ENCODE results near the gene ZBTB20.

The ZBTB20 gene

DNA sequence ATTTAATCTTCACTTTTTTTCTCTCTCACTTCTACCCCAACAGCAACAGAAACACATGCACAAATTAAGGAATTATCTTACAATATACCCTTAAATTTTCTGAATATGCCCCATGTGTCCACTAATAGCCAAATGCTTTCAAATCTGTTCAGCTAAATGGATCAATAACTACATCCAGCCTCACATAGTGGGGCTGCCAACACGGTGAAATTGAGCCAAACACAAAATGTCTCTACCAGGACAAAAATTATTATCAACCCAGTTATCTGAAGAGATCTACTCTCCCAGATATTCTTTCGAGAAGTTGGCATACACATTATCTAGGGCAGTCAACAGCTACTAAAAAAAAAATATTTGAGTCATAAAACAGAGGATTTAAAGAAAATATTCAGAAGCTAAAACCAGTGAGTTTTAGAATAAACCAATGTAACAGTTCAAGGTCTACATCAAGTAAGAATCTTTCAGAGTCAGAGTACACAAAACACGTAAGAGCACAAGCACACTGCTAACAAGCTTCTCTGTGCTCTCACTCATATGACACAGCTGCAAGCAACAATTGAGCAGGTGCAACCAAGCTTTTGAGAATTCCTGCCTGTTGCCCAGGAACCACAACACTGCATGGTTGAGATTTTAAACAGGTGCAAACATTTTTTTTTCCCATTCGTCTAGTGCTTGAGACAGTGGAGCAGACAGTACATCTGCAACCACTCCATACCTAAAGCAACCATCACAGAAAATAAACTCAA lies 247.7 kb downstream of the ZBTB20 start:
- no peak for ATAC-seq

GRCh38 chr3:114896978-114897377 lies 250.1 kb downstream of the ZBTB20 start:
- TF ChIP-seq ESRRG (CRISPR knock-in tag; IDR thresholded peaks at IDR 0.05) = no peak
- no peak for TF ChIP-seq ZFP30 (CRISPR knock-in tag; IDR thresholded peaks at IDR 0.05)
- TF ChIP-seq PATZ1 (CRISPR knock-in tag; IDR thresholded peaks at IDR 0.05; ENCODE audit: borderline replicate concordance) = no peak
- TF ChIP-seq SNAI2 (CRISPR knock-in tag; IDR thresholded peaks at IDR 0.05) = no peak
- no peak for ATAC-seq

More for the DNA sequence above, 247.7 kb downstream of the ZBTB20 start:
- TF ChIP-seq TOX (CRISPR knock-in tag; IDR thresholded peaks at IDR 0.05; ENCODE audit: borderline replicate concordance) = no peak
- TF ChIP-seq, protein P1, sequence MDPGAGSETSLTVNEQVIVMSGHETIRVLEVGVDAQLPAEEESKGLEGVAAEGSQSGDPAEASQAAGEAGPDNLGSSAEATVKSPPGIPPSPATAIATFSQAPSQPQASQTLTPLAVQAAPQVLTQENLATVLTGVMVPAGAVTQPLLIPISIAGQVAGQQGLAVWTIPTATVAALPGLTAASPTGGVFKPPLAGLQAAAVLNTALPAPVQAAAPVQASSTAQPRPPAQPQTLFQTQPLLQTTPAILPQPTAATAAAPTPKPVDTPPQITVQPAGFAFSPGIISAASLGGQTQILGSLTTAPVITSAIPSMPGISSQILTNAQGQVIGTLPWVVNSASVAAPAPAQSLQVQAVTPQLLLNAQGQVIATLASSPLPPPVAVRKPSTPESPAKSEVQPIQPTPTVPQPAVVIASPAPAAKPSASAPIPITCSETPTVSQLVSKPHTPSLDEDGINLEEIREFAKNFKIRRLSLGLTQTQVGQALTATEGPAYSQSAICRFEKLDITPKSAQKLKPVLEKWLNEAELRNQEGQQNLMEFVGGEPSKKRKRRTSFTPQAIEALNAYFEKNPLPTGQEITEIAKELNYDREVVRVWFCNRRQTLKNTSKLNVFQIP (CRISPR knock-in tag; IDR thresholded peaks at IDR 0.05; ENCODE audit: borderline replicate concordance, low read depth) = no peak
- no peak for TF ChIP-seq CSRNP3 (CRISPR knock-in tag; IDR thresholded peaks at IDR 0.05)
- TF ChIP-seq BACH2 (CRISPR knock-in tag; IDR thresholded peaks at IDR 0.05; ENCODE audit: borderline replicate concordance) = no peak
- TF ChIP-seq TCF4 (CRISPR knock-in tag; IDR thresholded peaks at IDR 0.05; ENCODE audit: borderline replicate concordance) = no peak
- TF ChIP-seq RARB (CRISPR knock-in tag; IDR thresholded peaks at IDR 0.05) = no peak
- TF ChIP-seq PATZ1 (CRISPR knock-in tag; IDR thresholded peaks at IDR 0.05; ENCODE audit: borderline replicate concordance) = no peak
- TF ChIP-seq ZFP30 (CRISPR knock-in tag; IDR thresholded peaks at IDR 0.05) = no peak
- no peak for TF ChIP-seq ZFP3 (CRISPR knock-in tag; IDR thresholded peaks at IDR 0.05)
- TF ChIP-seq GLIS3 (CRISPR knock-in tag; IDR thresholded peaks at IDR 0.05) = no peak

DNA sequence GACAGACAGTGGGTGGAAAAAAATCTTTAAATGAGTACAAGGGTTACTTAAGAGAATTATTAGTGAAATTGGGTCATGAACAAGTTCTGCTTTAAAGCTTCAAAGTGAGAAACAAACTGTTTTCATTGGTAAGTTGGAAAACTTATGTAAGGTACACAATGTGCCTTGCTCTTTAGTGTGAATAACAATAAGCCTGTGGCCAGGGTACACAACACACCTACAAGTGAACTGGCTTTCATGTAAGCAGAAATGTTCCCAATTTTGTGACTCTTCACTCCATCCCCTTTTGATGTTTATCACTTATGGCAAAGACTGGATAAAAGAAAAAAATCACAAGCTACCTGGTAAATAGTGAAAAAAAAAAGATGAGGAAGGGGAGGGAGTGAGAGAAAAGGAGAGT lies 253.7 kb downstream of the ZBTB20 start:
- no peak for ATAC-seq
- TF ChIP-seq ZNF565 (CRISPR knock-in tag; conservative IDR thresholded peaks at IDR 0.05; ENCODE audit: low read depth) = no peak
- TF ChIP-seq CSRNP3 (CRISPR knock-in tag; IDR thresholded peaks at IDR 0.05) = no peak
- TF ChIP-seq ZFP3 (CRISPR knock-in tag; IDR thresholded peaks at IDR 0.05) = no peak
- TF ChIP-seq TCF4 (CRISPR knock-in tag; IDR thresholded peaks at IDR 0.05; ENCODE audit: borderline replicate concordance) = no peak
- TF ChIP-seq, protein P1 (CRISPR knock-in tag; IDR thresholded peaks at IDR 0.05; ENCODE audit: borderline replicate concordance, low read depth) = no peak
- no peak for TF ChIP-seq TSHZ2 (CRISPR knock-in tag; IDR thresholded peaks at IDR 0.05)
- TF ChIP-seq ARNTL (CRISPR knock-in tag; IDR thresholded peaks at IDR 0.05; ENCODE audit: borderline replicate concordance, low read depth) = no peak
- TF ChIP-seq CREB5 (CRISPR knock-in tag; IDR thresholded peaks at IDR 0.05; ENCODE audit: low read depth) = no peak
- TF ChIP-seq PATZ1 (CRISPR knock-in tag; IDR thresholded peaks at IDR 0.05; ENCODE audit: borderline replicate concordance) = no peak
- TF ChIP-seq SNAI2 (CRISPR knock-in tag; IDR thresholded peaks at IDR 0.05) = no peak
- no peak for TF ChIP-seq ZC3H10 (CRISPR knock-in tag; IDR thresholded peaks at IDR 0.05)
- no peak for TF ChIP-seq CSDC2 (CRISPR knock-in tag; IDR thresholded peaks at IDR 0.05)
- TF ChIP-seq ZFP30 (CRISPR knock-in tag; IDR thresholded peaks at IDR 0.05) = no peak
- no peak for TF ChIP-seq OSR1 (CRISPR knock-in tag; IDR thresholded peaks at IDR 0.05)

Data from SK-N-SH treated with all-trans-retinoic acid at 6 μM for 48 hours (cell line).